Stimulated activated CD4-positive, alpha-beta T cell treated with anti-CD3 and anti-CD28 coated beads, Interleukin-12 subunit alpha, Interleukin-12 subunit beta, amount 100 ng/mL, for 4 hours (primary cell): ENCODE data around the gene SLC6A11.

Source experiments
- DNase-seq: peaks from one replicate; pipeline ENCODE4 v3.0.0-alpha.2; 2020

The SLC6A11 gene

GRCh38 chr3:10792208-10792607, 23.8 kb upstream of the SLC6A11 start:
- DNase-seq = no peak

GRCh38 chr3:10798600-10799367, 17.2 kb upstream of the SLC6A11 start:
- DNase-seq = no peak

GRCh38 chr3:10804183-10804648, 11.8 kb upstream of the SLC6A11 start:
- DNase-seq = no peak

GRCh38 chr3:10806006-10806405, 10.0 kb upstream of the SLC6A11 start:
- DNase-seq = no peak

- DNase-seq = no peak
Observed at GRCh38 chr3:10808130-10808735, 7.8 kb upstream of the SLC6A11 start.

GRCh38 chr3:10808974-10809373, 7.1 kb upstream of the SLC6A11 start:
- no peak for DNase-seq

GRCh38 chr3:10810376-10810775, 5.7 kb upstream of the SLC6A11 start:
- no peak for DNase-seq

- DNase-seq = no peak
Observed at GRCh38 chr3:10813425-10813824, 2.6 kb upstream of the SLC6A11 start.

- no peak for DNase-seq
Observed at GRCh38 chr3:10814623-10815022, 1.4 kb upstream of the SLC6A11 start.

GRCh38 chr3:10815487-10815886, 541 bp upstream of the SLC6A11 start:
- DNase-seq = no peak

GRCh38 chr3:10816863-10817253, 830 bp downstream of the SLC6A11 start:
- DNase-seq = no peak

GRCh38 chr3:10817506-10817905, 1.5 kb downstream of the SLC6A11 start:
- no peak for DNase-seq

GRCh38 chr3:10822055-10822454, 6.0 kb downstream of the SLC6A11 start:
- DNase-seq = no peak

GRCh38 chr3:10822708-10823515, 6.9 kb downstream of the SLC6A11 start:
- DNase-seq = no peak

- DNase-seq = no peak
Observed at GRCh38 chr3:10823516-10823818, 7.4 kb downstream of the SLC6A11 start.

- no peak for DNase-seq
Observed at GRCh38 chr3:10824468-10824867, 8.4 kb downstream of the SLC6A11 start.

- no peak for DNase-seq
Observed at GRCh38 chr3:10833855-10834414, 17.9 kb downstream of the SLC6A11 start.

- DNase-seq = no peak
Observed at GRCh38 chr3:10834951-10835350, 18.9 kb downstream of the SLC6A11 start.

- DNase-seq = no peak
Observed at GRCh38 chr3:10835406-10835805, 19.4 kb downstream of the SLC6A11 start.

- no peak for DNase-seq
Observed at GRCh38 chr3:10836676-10837075, 20.6 kb downstream of the SLC6A11 start.

- no peak for DNase-seq
Observed at GRCh38 chr3:10837849-10838248, 21.8 kb downstream of the SLC6A11 start.

GRCh38 chr3:10839167-10839566, 23.1 kb downstream of the SLC6A11 start:
- DNase-seq = no peak

- no peak for DNase-seq
Observed at GRCh38 chr3:10841100-10841499, 25.1 kb downstream of the SLC6A11 start.

GRCh38 chr3:10843378-10843777, 27.4 kb downstream of the SLC6A11 start:
- no peak for DNase-seq
